GM23338 (cell line): Measurements from ENCODE around the gene ANKRD53.

ENCODE experiments used
- CREB1 ChIP-seq: fragments of 250-450 bp; sonication (Bioruptor Pico); IDR thresholded peaks from 2 replicates; pipeline ENCODE4 v1.5.0; 2020; ENCODE audit warnings: low read depth, mild to moderate bottlenecking, moderate library complexity
- CTCF ChIP-seq, 2 experiments: fragments of 200-600 bp in 1 of 2; sonication (generic) in 1 of 2; conservative IDR thresholded peaks; 2 replicates each; pipeline versions ENCODE4 v1.5.1 to v1.6.1; 2016 to 2017; ENCODE audit warnings: antibody characterized with exemption in 2 of 2, low read depth in 2 of 2, mild to moderate bottlenecking in 2 of 2, moderate library complexity in 1 of 2
- EZH2 ChIP-seq: fragments of 200-600 bp; sonication (generic); IDR thresholded peaks from one replicate; pipeline ENCODE4 v1.8.0; 2017; ENCODE audit warnings: antibody characterized with exemption, mild to moderate bottlenecking, low read depth; ENCODE audit not compliant: unreplicated experiment
- EZH2phosphoT487 ChIP-seq: fragments of 200-600 bp; sonication (generic); IDR thresholded peaks from one replicate; pipeline ENCODE4 v1.8.1; 2018; ENCODE audit warnings: antibody characterized with exemption; ENCODE audit not compliant: unreplicated experiment
- POLR2AphosphoS5 ChIP-seq: IDR thresholded peaks from 2 replicates; pipeline ENCODE4 v1.6.1; 2016; ENCODE audit warnings: antibody characterized with exemption, low read depth
- REST ChIP-seq: IDR thresholded peaks from one replicate; pipeline ENCODE4 v1.6.1; 2018; ENCODE audit warnings: antibody characterized with exemption; ENCODE audit not compliant: unreplicated experiment
- ZNF114 ChIP-seq: fragments of 250-450 bp; sonication (Bioruptor Pico); IDR thresholded peaks from 2 replicates; pipeline ENCODE4 v1.5.0; 2020; ENCODE audit warnings: mild to moderate bottlenecking, moderate library complexity
- TF ChIP-seq, protein P1 (sequence below): IDR thresholded peaks from 2 replicates; pipeline ENCODE4 v1.6.1; 2016; ENCODE audit warnings: antibody characterized with exemption

DNA sequence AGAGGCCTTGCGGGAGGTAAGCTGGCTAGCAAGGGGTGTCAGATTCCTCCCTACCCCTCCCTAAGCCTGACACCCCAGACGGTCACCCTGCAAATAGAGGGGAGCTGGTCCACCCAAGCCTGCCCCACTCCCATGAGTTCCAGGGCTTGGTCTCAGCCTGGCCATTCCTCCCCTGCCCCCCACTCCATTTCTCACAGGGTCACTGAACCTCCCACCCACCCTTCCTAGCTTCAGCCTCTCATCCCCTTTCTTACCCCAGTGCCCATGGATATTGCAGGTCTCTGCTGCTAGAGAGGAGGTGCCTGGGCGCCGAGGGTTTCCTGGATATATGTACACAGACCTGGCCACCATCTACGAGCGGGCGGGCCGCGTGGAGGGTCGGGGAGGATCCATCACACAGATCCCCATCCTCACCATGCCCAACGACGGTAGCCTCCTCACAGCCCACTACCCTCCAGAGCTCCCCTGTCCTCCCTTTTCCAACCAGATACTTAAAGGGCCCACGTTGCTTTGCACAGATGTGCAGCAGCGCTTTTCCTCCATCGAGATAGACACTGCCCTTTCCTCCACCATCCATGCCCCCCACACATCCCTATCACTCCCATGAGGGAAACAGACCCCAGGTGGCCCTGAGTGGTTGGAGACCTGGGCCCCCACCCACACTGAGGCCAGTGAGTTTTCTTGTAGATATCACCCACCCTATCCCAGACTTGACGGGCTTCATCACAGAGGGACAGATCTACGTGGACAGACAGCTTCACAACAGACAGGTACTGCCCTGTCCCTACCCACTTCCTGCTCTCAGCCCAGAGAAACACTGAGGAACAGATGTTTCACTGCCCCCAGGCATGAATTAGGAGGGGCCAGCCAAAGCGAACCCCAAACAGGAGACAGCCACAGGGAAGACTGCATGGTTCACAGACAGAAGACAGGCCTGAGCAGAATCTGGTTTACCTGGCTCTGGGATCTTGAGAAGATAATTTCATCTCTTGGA is 15.2 kb upstream of the ANKRD53 start:
- TF ChIP-seq CTCF (conservative IDR thresholded peaks at IDR 0.05; ENCODE audit: low read depth in 2 of 2) (no peak), EZH2 (no peak), REST (no peak), POLR2AphosphoS5 (no peak), EZH2phosphoT487 (no peak), CREB1 (no peak), ZNF114 (no peak)
- TF ChIP-seq, protein P1, sequence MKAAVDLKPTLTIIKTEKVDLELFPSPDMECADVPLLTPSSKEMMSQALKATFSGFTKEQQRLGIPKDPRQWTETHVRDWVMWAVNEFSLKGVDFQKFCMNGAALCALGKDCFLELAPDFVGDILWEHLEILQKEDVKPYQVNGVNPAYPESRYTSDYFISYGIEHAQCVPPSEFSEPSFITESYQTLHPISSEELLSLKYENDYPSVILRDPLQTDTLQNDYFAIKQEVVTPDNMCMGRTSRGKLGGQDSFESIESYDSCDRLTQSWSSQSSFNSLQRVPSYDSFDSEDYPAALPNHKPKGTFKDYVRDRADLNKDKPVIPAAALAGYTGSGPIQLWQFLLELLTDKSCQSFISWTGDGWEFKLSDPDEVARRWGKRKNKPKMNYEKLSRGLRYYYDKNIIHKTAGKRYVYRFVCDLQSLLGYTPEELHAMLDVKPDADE: no peak
